Mucosa of rectum (tissue), 2 donors: ENCODE results near the gene C1QL2.

Experiments used
- H3K27ac ChIP-seq, 2 donors: one replicate each; pipeline ENCODE4 v1.7.0; 2013; ENCODE audit warnings: inconsistent platforms in 2 of 2, low read depth in 2 of 2, low read length in 2 of 2
- H3K27me3 ChIP-seq, 2 donors: one replicate each; pipeline ENCODE4 v1.7.0; 2013; ENCODE audit warnings: low read length in 2 of 2; ENCODE audit not compliant: control insufficient read depth in 2 of 2, insufficient read depth in 2 of 2
- H3K36me3 ChIP-seq, 2 donors: one replicate each; pipeline ENCODE4 v1.7.0; 2013; ENCODE audit warnings: low read length in 2 of 2; ENCODE audit not compliant: control insufficient read depth in 2 of 2, insufficient read depth in 2 of 2
- H3K4me1 ChIP-seq, 2 donors: one replicate each; pipeline ENCODE4 v1.7.0; 2013; ENCODE audit warnings: low read length in 2 of 2, mild to moderate bottlenecking in 1 of 2; ENCODE audit not compliant: control insufficient read depth in 2 of 2, insufficient read depth in 2 of 2
- H3K4me3 ChIP-seq, 2 donors: one replicate each; pipeline ENCODE4 v1.7.0; 2013; ENCODE audit warnings: low read length in 2 of 2
- H3K9ac ChIP-seq, 2 donors: one replicate each; pipeline ENCODE4 v1.7.0; 2013; ENCODE audit warnings: low read length in 2 of 2, low read depth in 1 of 2, mild to moderate bottlenecking in 1 of 2
- H3K9me3 ChIP-seq, 2 donors: one replicate each; pipeline ENCODE4 v1.7.0; 2013; ENCODE audit warnings: low read length in 2 of 2; ENCODE audit not compliant: control insufficient read depth in 2 of 2
- donor health status: healthy.
- donor health status: Normal muscosa, but diverticular disease.

C1QL2 gene

DNA sequence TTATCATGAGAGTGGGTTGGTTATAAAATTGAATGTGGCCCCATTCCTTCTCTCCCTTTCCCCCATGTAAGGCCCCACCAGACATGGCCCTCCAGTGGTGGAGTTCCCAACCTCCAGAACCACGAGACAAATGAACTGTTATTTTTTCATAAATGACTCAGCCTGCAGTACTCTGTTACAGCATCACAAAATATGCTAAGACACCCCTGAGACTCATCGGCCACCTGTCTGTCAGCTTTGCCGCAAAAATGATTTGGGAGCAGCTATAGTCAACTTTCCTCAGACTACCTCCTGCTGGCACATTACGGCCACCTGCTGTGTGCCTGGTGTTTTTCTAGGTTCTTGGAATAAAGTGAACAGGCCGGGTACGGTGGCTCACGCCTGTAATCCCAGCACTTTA lies 21.4 kb upstream of the C1QL2 start:
- Histone ChIP-seq H3K4me1 (no peaks in the 10 kb centered on the region), H3K9ac (no peak overlapping the region), H3K27ac (no peak overlapping the region), H3K36me3 (no peaks in the 10 kb centered on the region), H3K4me3 (no peak overlapping the region), H3K27me3 (no peaks in the 10 kb centered on the region), H3K9me3 (no peaks in the 10 kb centered on the region)

DNA sequence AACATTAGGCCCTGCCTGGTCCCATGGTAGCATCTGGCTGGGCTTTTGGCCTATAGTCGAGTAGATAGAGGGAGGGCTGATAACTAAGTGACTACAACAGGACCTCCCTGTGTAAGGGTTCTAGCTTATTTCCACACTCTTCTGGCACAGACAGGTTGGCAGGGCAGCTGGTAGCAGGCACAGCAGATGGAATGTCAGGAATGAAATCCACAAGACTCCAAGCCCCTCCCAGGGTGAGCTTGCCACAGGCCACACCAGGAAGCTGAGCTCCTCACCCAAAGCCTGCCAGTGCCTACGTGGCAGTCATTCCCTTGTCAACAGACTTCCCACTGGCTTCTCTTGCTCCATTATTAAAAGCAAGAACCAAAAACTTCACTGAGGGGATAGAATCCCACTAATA lies 20.7 kb upstream of the C1QL2 start:
- no peak overlapping the region for H3K27ac ChIP-seq

DNA sequence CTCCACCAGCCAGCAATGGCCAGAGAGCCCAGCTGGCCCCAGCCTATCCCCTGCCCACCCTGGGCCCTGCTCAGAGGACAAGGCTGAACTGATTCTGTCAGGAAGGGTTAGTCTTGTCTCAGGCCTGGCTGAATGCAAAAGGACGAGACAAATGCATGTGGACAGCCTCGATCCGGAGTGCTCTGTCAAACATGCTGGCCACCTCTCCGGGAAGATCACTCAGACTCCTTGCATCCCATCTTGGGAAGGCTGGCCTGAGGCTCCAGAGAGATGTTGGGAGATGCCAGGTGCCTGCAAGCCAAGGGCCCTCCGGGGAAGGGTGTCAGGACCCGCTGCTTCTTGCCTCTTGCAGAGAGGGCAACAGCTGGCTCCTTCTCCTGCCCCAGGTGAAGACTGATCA lies 20.2 kb upstream of the C1QL2 start:
- no peaks in the 10 kb centered on the region for H3K9me3 ChIP-seq
- H3K27ac ChIP-seq = no peak overlapping the region
- no peaks in the 10 kb centered on the region for H3K36me3 ChIP-seq
- no peaks in the 10 kb centered on the region for H3K27me3 ChIP-seq
- H3K4me3 ChIP-seq = no peak overlapping the region
- H3K9ac ChIP-seq = no peak overlapping the region
- H3K4me1 ChIP-seq = no peaks in the 10 kb centered on the region

More for the DNA sequence above, 20.7 kb upstream of the C1QL2 start:
- no peaks in the 10 kb centered on the region for H3K4me1 ChIP-seq
- H3K36me3 ChIP-seq = no peaks in the 10 kb centered on the region
- H3K9ac ChIP-seq = no peak overlapping the region
- H3K9me3 ChIP-seq = no peaks in the 10 kb centered on the region
- no peaks in the 10 kb centered on the region for H3K27me3 ChIP-seq
- H3K4me3 ChIP-seq = no peak overlapping the region

DNA sequence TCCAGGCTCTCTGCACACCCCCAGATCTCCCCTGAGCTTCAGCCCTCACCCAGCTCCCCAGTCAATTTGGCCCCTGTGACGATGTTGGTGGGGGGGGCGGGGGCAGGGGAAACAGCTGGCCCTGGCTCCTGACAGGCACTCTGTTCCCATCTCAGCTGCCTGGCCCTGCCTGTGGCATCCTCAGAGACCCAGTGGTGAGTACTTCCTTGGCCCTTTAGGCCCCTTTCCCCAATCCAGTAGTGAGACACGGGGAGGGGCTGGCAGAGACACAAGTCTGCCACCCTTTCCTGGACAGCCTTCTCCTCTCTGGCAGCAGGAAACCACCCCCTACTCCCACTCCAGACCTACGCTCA lies 19.3 kb upstream of the C1QL2 start:
- no peaks in the 10 kb centered on the region for H3K9me3 ChIP-seq
- no peaks in the 10 kb centered on the region for H3K27me3 ChIP-seq
- H3K27ac ChIP-seq = no peak overlapping the region
- no peaks in the 10 kb centered on the region for H3K4me1 ChIP-seq
- no peak overlapping the region for H3K9ac ChIP-seq
- H3K4me3 ChIP-seq = no peak overlapping the region
- no peaks in the 10 kb centered on the region for H3K36me3 ChIP-seq

DNA sequence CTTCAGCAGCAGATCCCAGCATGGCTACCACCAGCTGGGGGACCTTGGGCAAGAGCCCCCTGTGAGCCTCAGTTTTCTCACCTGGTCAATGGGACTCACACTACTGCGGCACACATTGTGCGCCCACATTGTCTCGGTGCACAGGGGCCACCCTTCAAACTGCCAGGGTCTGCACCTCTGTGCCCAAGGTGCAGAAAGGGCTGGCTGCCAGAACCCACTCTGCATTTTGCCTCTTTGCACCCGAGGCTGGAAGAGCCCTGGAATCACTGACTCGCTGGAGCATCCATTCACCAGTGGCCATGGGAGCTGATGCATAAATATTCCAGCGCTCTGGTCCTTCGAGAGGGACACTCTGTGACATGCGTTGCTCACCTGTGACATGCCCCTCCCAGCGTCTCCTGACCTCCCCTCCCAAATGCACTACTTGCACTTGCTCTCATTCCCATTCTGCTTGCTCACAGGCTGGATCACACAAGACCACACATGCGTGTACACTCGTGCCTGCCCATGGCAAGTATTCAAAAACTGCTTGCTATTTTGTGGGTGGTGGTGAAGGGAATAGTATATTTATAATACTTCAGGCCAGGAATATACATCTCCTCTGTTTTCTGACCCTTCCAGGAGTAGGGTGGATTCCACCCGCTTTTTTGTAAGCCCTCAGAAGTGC lies 18.8 kb upstream of the C1QL2 start:
- H3K27ac ChIP-seq = no peak overlapping the region
- H3K9me3 ChIP-seq = no peaks in the 10 kb centered on the region
- no peaks in the 10 kb centered on the region for H3K27me3 ChIP-seq
- H3K4me1 ChIP-seq = no peaks in the 10 kb centered on the region
- H3K36me3 ChIP-seq = no peaks in the 10 kb centered on the region
- no peak overlapping the region for H3K9ac ChIP-seq
- H3K4me3 ChIP-seq = no peak overlapping the region

DNA sequence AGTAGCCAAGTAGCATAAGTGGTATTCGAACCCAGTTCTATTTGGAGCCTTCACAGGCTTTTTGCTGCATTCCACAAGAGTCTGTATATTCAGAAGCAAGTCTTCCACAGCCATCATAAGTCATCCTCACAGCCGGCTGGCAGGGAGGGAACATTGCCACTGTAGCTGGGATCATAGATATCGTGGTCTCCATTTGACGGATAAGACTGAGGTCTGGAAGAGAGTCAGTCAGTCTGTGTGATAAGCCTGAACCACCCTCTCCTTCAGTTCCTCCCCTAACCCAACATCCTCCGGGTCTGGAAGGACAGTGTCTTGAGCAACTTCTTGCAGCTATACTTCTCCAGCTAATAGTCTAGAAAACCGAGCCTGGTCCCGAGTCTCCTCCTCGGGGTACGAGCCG lies 17.0 kb upstream of the C1QL2 start:
- Histone ChIP-seq H3K9ac (no peak overlapping the region), H3K4me3 (no peak overlapping the region), H3K36me3 (no peaks in the 10 kb centered on the region), H3K27ac (no peak overlapping the region), H3K9me3 (no peaks in the 10 kb centered on the region), H3K4me1 (no peaks in the 10 kb centered on the region), H3K27me3 (no peaks in the 10 kb centered on the region)

DNA sequence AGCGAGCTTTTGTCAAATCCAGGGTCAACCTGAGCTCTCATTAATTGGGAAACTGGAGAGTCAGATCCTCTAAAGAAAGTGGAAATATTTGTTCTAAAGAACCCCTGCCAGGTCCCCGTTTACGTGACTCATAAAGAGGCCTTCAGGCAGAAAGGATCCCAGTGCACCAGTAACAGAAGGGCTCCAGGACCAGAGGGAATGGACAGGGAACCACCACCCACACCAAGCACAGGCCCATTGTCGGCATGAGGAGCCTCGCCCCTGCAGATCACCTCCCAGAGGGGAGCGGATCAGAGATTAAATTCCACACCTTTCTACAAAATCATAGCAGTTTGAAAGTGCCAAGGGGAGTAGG lies 16.4 kb upstream of the C1QL2 start:
- H3K27ac ChIP-seq = no peak overlapping the region
- H3K36me3 ChIP-seq = no peaks in the 10 kb centered on the region
- no peaks in the 10 kb centered on the region for H3K9me3 ChIP-seq
- no peak overlapping the region for H3K9ac ChIP-seq
- H3K4me3 ChIP-seq = no peak overlapping the region
- H3K4me1 ChIP-seq = no peaks in the 10 kb centered on the region
- no peaks in the 10 kb centered on the region for H3K27me3 ChIP-seq

DNA sequence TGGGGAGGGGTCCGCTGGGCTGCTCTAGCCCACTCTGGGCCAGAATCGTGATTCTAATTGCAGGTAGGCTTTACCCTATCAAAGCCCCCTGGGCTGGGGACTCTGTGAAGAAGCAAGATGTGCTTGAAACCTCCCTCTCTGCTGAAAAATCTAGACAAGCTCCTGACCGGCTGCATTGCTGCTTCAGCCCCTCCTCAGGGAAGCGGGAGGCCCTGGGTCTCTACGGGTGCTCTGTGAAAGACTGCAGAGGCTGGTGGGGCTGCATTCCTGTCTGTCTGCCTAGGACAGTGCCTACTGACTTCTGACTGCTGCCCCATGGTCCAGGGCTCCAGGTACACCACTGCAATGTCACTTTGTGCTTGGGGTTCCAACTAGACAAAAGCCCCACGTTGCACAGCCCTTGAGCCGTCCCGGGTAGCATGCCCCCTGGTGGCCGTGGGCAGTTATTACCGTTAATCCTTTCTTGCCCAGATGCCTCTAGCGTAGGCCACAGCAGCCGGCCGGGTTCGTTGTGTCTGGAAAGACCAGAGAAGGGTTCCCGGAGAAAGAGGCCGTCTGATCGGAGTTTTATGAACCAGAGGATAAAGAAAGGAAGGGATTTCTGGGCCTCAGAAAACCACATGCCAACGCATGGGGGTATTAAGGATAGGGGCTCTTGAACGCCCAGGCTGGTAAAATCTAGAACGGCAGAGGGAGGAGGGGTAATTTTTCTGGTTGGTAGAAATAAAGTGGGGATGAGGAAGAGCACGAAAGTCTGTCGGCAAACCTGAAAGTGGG lies 15.9 kb upstream of the C1QL2 start:
- Histone ChIP-seq H3K36me3 (no peaks in the 10 kb centered on the region), H3K4me3 (no peak overlapping the region), H3K27ac (no peak overlapping the region), H3K27me3 (no peaks in the 10 kb centered on the region), H3K9ac (no peak overlapping the region), H3K9me3 (no peaks in the 10 kb centered on the region), H3K4me1 (no peaks in the 10 kb centered on the region)

DNA sequence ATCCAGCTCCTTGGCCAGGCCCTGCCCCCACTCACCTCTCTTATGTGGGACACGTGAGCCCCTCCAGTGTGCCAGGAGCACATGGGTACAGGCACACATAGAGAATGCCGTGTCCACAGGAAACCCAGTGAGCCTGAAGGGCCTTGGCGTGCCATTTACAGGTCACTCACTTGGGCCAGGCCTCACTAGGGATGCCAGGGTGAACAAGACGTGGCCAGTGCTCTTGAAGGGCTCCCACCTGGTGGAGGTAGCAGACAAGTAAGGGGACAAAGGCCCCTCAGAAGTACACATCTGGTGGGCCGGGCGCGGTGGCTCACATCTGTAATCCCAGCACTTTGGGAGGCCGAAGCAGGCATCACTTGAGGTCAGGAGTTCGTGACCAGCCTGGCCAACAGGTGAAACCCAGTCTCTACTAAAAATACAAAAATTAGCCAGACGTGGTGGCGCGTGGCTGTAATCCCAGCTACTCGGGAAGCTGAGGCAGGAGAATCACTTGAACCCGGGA lies 15.1 kb upstream of the C1QL2 start:
- Histone ChIP-seq H3K9me3 (no peaks in the 10 kb centered on the region), H3K36me3 (no peaks in the 10 kb centered on the region), H3K9ac (no peak overlapping the region), H3K4me3 (no peak overlapping the region), H3K27me3 (no peaks in the 10 kb centered on the region), H3K27ac (no peak overlapping the region), H3K4me1 (no peaks in the 10 kb centered on the region)

DNA sequence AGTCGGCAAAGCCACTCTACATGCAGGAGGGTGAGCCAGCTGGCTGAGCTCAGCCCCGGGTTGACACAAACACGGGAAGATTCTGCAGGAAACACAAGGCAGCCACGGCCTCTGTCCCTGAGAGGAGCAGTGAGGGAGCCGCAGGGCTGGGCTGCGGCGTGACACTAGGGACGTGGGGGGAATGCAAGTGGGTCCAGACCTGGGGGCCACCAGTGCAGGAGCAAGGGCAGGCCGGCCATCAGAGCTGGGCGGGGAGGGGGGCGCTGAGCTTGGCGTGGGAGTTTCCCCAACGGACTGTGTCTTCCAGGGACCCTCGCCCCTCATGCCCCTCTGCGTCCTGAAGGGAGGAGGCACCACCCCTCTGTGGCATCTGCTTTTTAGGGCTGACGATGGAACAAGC lies 12.0 kb upstream of the C1QL2 start:
- no peak overlapping the region for H3K9ac ChIP-seq
- no peak overlapping the region for H3K27ac ChIP-seq
- H3K36me3 ChIP-seq = no peaks in the 10 kb centered on the region
- no peaks in the 10 kb centered on the region for H3K9me3 ChIP-seq
- no peaks in the 10 kb centered on the region for H3K27me3 ChIP-seq
- no peaks in the 10 kb centered on the region for H3K4me1 ChIP-seq
- H3K4me3 ChIP-seq = no peak overlapping the region
